Common myeloid progenitor, CD34-positive (primary cell): ENCODE measurements around the gene TFEB.
A peak's percentile ranks its signal among the peaks of the same experiment; 100 is the strongest.

Source experiments
- CTCF ChIA-PET: fragments of 350-600 bp; sonication (Branson Sonifier 250); formaldehyde crosslinking; loops from one replicate; lab custom pipeline; 2021; ENCODE audit warnings: antibody characterized with exemption; lab: Charles Lee
- POLR2A ChIA-PET: fragments of 350-600 bp; sonication (Branson Sonifier 250); formaldehyde crosslinking; loops from one replicate; lab custom pipeline; 2021; ENCODE audit warnings: antibody characterized with exemption; lab: Charles Lee
- DNase-seq, 3 donors: peaks; one replicate each; pipeline versions ENCODE4 v3.0.0 to v3.0.0-alpha.2; 2013
- H3K27ac ChIP-seq, 2 experiments: 1 replicate in 1 of 2; 2 replicates in 1 of 2; pipeline ENCODE4 v1.7.0; 2013; ENCODE audit warnings: inconsistent platforms in 2 of 2, low read length in 2 of 2, mild to moderate bottlenecking in 2 of 2, low read depth in 1 of 2, moderate library complexity in 1 of 2; ENCODE audit not compliant: severe bottlenecking in 2 of 2, insufficient read depth in 1 of 2, poor library complexity in 1 of 2
- H3K27me3 ChIP-seq, 5 experiments: replicated peaks in 2 of 5; 1 replicate in 3 of 5; 2 replicates in 2 of 5; pipeline versions ENCODE4 v1.6.1 to v1.7.0; 2013; ENCODE audit warnings: low read length in 4 of 5, mild to moderate bottlenecking in 2 of 5, moderate library complexity in 2 of 5, inconsistent platforms in 1 of 5; ENCODE audit not compliant: insufficient read depth in 5 of 5, control insufficient read depth in 4 of 5
- H3K36me3 ChIP-seq, 4 experiments: 1 replicate in 2 of 4; 2 replicates in 2 of 4; pipeline versions ENCODE4 v1.6.1 to v1.7.0; 2013; ENCODE audit warnings: low read length in 3 of 4, control low read depth in 1 of 4, mild to moderate bottlenecking in 1 of 4; ENCODE audit not compliant: control insufficient read depth in 4 of 4, insufficient read depth in 4 of 4
- H3K4me1 ChIP-seq, 4 experiments: 1 replicate in 3 of 4; 2 replicates in 1 of 4; pipeline versions ENCODE4 v1.6.1 to v1.7.1; 2013; ENCODE audit warnings: low read length in 3 of 4, mild to moderate bottlenecking in 3 of 4, control low read depth in 1 of 4, inconsistent platforms in 1 of 4, moderate library complexity in 1 of 4; ENCODE audit not compliant: control insufficient read depth in 4 of 4, insufficient read depth in 4 of 4; ENCODE audit errors: control extremely low read depth in 1 of 4
- H3K4me3 ChIP-seq, 7 experiments: 1 replicate in 4 of 7; 2 replicates in 3 of 7; pipeline versions ENCODE4 v1.5.1 to v1.7.0; 2013; ENCODE audit warnings: mild to moderate bottlenecking in 7 of 7, low read length in 6 of 7, moderate library complexity in 6 of 7, inconsistent platforms in 2 of 7, low read depth in 2 of 7, control low read depth in 1 of 7; ENCODE audit not compliant: insufficient read depth in 4 of 7, control insufficient read depth in 1 of 7; ENCODE audit errors: extremely low read depth in 1 of 7
- H3K9me3 ChIP-seq, 5 experiments: 1 replicate in 4 of 5; 2 replicates in 1 of 5; pipeline versions ENCODE4 v1.6.1 to v1.7.1; 2013; ENCODE audit warnings: low read length in 4 of 5, mild to moderate bottlenecking in 2 of 5, inconsistent platforms in 1 of 5, low read depth in 1 of 5, moderate library complexity in 1 of 5; ENCODE audit not compliant: control insufficient read depth in 4 of 5, insufficient read depth in 2 of 5; ENCODE audit errors: control extremely low read depth in 1 of 5
- WGBS: methylation state at CpG from one replicate; pipeline ENCODE4 v1.1.5; 2013; ENCODE audit not compliant: insufficient coverage; 5-methylcytosine and 5-hydroxymethylcytosine counted together

TFEB gene

DNA sequence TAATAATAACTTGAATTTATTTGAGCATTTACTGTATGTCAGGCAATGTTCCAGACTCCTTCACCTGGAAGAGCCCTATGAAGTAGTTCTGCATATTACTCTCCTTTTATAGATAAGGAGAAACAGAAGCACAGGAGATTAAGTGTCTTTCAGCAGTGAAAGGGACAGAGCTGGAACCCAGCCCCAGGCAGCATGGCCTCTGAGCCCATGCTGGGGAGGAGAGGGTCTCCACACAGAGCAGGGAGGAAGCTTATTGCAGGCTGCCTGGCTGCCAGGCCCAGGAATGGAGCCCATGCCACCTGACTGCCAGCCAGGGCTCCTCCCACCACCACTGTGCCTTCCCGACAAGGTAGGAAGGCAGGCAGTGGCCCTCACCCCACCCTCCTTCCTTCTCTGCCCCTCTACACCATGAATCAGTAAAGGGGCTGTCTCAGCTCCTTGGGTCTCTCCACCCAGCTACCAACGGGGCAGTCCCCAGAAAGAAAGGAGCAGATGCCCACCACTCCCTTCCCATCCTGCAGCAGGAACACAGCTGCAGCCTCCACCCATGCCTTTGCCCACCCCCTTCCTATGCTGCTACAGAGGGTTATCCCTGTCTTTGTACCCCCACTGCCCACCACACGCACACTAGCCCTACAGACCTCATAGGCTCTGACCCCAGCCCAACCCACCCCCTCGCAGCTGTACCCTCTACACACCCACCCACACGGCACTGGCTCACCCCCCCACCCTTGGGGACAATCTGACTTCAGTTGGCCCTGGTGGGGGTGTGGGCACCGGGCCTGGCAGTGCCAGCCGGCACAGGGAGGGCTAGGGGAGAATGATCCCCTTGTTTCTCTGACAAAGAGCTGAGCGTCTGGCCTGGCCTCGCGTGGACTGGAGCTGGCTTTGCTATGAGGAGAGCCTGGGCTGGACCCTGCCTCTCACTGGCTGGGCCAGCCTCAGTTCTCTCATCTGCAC, 41.8 kb downstream of the TFEB start:
- Histone ChIP-seq H3K9me3 (no peaks in the 10 kb centered on the region), H3K27ac (no peak overlapping the region), H3K36me3 (peaks cover 0 to 3% (median 0%) of the 10 kb centered on the region in 4 experiments), H3K27me3 (no peaks in the 10 kb centered on the region), H3K4me1 (peaks cover 0 to 15% (median 2%) of the 10 kb centered on the region in 4 experiments), H3K4me3 (no peak overlapping the region)
- ChIA-PET CTCF (interaction anchor here (0.8 to 2.4 kb wide), 7 partner anchors 9 to 98 kb away, joined by 3 to 11 read pairs (median 3); no protein-coding TSS in a partner anchor), POLR2A (no interaction called here)
- 80% methylated on average over 4 of the region's 10 CpGs for WGBS
- DNase-seq: peak in 2 of 3 donors; percentile 12 to 22

GRCh38 chr6:41692730-41693129, 42.7 kb downstream of the TFEB start:
- WGBS: 100% methylated on average over 1 of the region's 2 CpGs
- no peak for DNase-seq
- no peak overlapping the region for H3K27ac ChIP-seq
- H3K4me3 ChIP-seq: no peak overlapping the region
- peaks cover 0 to 15% (median 2%) of the 10 kb centered on the region in 4 experiments for H3K4me1 ChIP-seq
- ChIA-PET POLR2A (no interaction called here), CTCF (interaction anchor here (0.9 to 2.6 kb wide), 8 partner anchors 8 to 324 kb away, joined by 3 to 11 read pairs (median 8); no protein-coding TSS in a partner anchor)
- H3K36me3 ChIP-seq: peaks cover 0 to 5% (median 0%) of the 10 kb centered on the region in 4 experiments
- no peaks in the 10 kb centered on the region for H3K9me3 ChIP-seq
- H3K27me3 ChIP-seq: no peaks in the 10 kb centered on the region

GRCh38 chr6:41692080-41692675, 43.2 kb downstream of the TFEB start:
- H3K4me3 ChIP-seq: no peak overlapping the region
- DNase-seq: no peak
- H3K36me3 ChIP-seq: peaks cover 0 to 9% (median 0%) of the 10 kb centered on the region in 4 experiments
- no peak overlapping the region for H3K27ac ChIP-seq
- H3K9me3 ChIP-seq: no peaks in the 10 kb centered on the region
- peaks cover 0 to 15% (median 2%) of the 10 kb centered on the region in 4 experiments for H3K4me1 ChIP-seq
- ChIA-PET CTCF (interaction anchor here (1.4 to 2.6 kb wide), 6 partner anchors 8 to 324 kb away, joined by 3 to 10 read pairs (median 8); no protein-coding TSS in a partner anchor), POLR2A (no interaction called here)
- no peaks in the 10 kb centered on the region for H3K27me3 ChIP-seq

DNA sequence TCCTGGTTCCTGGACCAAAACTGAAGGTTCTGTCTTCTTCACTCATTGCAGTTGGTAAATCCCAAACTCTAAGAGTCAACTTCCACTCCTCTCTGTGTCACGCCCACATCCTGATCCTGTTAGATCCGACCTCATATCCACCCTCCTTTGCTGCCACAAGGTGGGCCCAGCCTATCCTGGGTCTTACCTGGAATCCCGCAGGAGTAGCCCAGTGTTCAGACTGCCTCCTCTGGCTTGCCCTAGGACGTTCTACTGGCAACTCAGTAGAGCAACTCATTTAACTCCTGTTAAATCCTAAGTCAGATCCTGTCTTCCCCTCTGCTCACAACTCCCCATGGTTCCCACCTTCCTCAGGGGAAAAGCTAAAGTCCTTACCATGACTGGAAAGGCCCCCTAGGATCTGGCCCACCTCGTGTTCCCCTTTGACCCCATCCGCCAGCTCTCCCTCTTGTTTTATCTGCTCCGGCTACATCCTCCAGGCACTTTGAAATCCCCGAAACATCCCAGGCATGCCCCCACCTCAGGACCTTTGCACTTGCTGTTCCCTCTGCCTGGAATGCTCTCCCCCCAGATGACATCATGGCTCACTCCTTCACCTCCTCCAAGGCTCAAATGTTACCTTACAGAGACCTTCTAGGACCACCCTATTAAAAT, 43.9 kb downstream of the TFEB start:
- Histone ChIP-seq H3K9me3 (no peaks in the 10 kb centered on the region), H3K36me3 (peaks cover 0 to 9% (median 0%) of the 10 kb centered on the region in 4 experiments), H3K27ac (no peak overlapping the region), H3K4me1 (peaks cover 0 to 15% (median 2%) of the 10 kb centered on the region in 4 experiments), H3K4me3 (no peak overlapping the region), H3K27me3 (no peaks in the 10 kb centered on the region)
- POLR2A ChIA-PET: no interaction called here
- CTCF ChIA-PET: interaction anchor here (1.4 to 2.6 kb wide), 6 partner anchors 8 to 323 kb away, joined by 3 to 10 read pairs (median 8); no protein-coding TSS in a partner anchor
- 97% methylated on average over 7 of the region's 8 CpGs for WGBS
- no peak for DNase-seq

DNA sequence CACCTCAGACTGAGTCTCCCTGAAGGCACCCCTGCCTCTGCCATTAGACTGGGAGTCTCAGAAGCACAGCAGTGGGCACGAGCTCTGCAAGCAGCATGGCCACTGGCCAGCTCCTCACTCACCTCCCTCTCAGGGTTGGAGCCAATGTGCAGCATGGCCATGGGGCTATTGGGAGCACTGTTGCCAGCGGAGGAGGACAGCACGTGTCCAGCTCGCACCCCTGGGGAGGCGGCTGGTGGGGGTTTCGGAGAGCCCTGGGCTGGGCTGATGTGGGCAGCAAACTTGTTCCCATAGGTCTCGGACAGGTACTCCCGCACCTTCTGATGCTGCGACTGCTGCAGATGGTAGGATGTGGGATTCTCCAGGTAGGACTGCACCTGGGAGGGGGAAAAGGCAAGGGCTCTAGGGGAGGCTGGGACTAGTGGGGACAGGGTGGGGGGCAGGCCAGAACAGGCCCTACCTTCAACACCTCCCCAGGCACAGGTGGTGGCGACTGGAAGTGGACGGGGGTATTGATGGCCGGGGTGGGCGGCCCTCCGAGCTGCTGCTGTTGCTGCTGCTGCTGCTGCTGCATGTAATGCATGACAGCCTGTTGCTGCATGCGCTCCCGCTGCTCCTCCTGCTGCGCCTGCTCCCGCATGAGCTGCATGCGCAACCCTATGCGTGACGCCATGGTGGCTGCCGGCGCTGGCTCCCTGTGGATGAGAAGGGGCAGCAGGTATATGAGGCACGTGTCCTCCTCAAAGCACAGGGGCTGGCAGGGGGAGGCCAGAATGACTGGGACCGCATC, 44.7 kb downstream of the TFEB start:
- Histone ChIP-seq H3K9me3 (no peaks in the 10 kb centered on the region), H3K4me1 (peaks cover 0 to 15% (median 2%) of the 10 kb centered on the region in 4 experiments), H3K4me3 (no peak overlapping the region), H3K36me3 (peaks cover 0 to 9% (median 0%) of the 10 kb centered on the region in 4 experiments), H3K27me3 (no peaks in the 10 kb centered on the region), H3K27ac (no peak overlapping the region)
- POLR2A ChIA-PET: no interaction called here
- DNase-seq: no peak
- CTCF ChIA-PET: interaction anchor here (0.6 to 2.6 kb wide), 9 partner anchors 7 to 322 kb away, joined by 3 to 9 read pairs (median 4); no protein-coding TSS in a partner anchor
- WGBS: 99% methylated on average over 22 of the region's 25 CpGs
